ENCODE results near the gene MGAT5.

MGAT5 gene

DNA sequence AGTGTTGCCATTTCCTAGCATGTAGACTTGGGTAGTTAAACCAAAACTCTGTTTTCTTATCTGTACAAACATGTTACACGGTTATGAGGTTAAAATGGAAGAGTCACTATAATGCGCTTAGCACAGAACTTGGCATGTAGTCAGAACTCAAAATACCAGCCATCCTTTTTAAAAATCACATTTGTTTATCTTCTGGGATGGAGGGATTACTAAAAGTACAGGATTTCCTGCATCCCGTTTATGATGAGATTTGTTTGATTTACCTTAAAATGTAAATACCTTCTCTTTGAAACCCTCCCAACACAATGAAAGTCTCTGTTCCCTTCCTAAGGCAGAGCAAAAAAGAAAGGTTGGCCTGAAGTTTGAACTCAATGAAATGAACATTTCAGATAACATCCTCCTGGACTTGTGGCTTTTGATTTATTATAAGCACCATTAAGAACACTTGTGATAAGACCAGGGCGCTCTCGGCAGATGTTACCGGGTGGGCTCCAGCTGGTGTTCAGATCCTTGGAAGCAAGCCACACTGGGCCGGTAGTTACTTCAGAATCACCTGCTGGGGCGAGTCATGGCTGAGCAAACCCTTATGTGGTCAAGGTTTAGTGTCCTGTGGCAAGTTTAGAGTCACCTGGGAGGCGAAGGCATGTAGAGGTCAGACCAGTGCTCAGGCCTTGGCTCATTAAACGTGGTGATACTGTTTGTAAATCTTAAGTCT is 105.7 kb downstream of the MGAT5 start:
- DNase-seq = no peak
- intact Hi-C loops (cut with DNase I) = no loop called here

- intact Hi-C loops (cut with DNase I) = no loop called here
- peak; percentile 35 to 94 (median 64) for DNase-seq
Observed at GRCh38 chr2:134360745-134361487, 107.0 kb downstream of the MGAT5 start.

- intact Hi-C loops (cut with DNase I) = no loop called here
Observed at GRCh38 chr2:134361648-134362047, 107.8 kb downstream of the MGAT5 start.

DNA sequence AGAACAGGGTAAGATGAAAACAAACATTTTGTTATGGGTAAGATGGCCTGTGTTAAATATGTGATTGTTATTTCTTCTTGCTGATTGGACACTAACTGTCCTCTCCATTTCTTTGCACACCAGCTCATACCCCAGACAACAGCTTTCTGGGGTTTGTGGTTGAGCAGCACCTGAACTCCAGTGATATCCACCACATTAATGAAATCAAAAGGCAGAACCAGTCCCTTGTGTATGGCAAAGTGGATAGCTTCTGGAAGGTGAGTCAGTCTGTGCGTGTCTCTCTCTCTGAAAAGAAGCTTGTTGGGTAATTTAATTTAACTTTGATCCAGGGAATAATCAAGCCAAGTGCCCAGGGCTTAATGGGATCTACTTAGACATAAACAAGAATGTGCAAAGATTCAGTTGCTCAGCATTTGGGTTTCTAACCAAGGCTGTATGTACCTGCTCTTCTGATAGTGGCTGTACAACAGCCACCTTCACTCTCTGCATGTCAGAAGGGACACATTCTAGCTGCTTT is 108.3 kb downstream of the MGAT5 start:
- intact Hi-C loops (cut with DNase I) = no loop called here

More at GRCh38 chr2:134361648-134362047, 107.8 kb downstream of the MGAT5 start:
- DNase-seq = no peak

GRCh38 chr2:134362740-134363139 is 108.9 kb downstream of the MGAT5 start:
- no peak for DNase-seq
- intact Hi-C loops (cut with DNase I) = no loop called here

More for the DNA sequence above, 108.3 kb downstream of the MGAT5 start:
- no peak for DNase-seq

GRCh38 chr2:134365356-134365755 is 111.5 kb downstream of the MGAT5 start:
- intact Hi-C loops (cut with DNase I) = loop anchor here (2.0 kb wide), 1 partner anchor 19 kb away; no protein-coding TSS in a partner anchor
- DNase-seq = no peak

DNA sequence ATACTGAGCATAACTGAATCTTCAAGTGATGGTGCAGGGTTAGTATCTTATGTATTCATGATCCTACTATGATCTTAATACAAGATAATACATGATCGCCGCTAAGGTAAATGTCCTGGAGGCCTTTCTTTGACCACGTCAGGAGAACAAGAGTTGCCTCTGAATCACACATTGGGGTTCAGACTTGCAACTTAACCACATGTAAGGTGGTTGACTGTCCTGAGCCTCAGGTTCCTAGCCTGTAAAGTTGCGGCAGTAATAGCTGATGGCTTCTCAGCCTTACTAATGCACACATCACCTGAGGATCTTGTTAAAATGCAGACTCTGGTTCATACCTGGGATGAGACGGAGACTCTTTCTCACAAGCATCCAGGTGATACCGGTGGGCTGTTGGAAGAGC is 112.5 kb downstream of the MGAT5 start:
- no peak for DNase-seq
- intact Hi-C loops (cut with DNase I) = no loop called here

DNA sequence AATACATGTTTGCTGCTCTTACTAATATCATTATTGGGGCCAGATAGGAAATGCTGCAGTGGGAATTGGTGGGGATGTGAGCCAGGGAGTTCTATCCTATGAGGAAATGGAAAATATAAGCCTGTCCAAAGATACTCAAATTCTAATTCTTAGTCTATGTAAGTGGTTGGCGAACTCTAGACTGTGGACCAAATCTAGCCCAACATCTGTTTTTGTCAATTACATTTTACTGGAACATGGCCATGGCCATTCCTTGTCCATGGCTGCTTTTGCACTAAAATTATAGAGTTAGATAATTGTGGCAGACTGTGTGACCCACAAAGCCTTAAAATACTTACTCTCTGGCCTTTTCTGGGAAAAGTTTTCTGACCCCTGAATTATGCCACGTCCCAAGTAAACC is 113.3 kb downstream of the MGAT5 start:
- intact Hi-C loops (cut with DNase I) = no loop called here
- no peak for DNase-seq

- intact Hi-C loops (cut with DNase I) = no loop called here
- DNase-seq = peak in 1 of 10 donors; percentile 79
Observed at GRCh38 chr2:134368009-134368817, 114.3 kb downstream of the MGAT5 start.

DNA sequence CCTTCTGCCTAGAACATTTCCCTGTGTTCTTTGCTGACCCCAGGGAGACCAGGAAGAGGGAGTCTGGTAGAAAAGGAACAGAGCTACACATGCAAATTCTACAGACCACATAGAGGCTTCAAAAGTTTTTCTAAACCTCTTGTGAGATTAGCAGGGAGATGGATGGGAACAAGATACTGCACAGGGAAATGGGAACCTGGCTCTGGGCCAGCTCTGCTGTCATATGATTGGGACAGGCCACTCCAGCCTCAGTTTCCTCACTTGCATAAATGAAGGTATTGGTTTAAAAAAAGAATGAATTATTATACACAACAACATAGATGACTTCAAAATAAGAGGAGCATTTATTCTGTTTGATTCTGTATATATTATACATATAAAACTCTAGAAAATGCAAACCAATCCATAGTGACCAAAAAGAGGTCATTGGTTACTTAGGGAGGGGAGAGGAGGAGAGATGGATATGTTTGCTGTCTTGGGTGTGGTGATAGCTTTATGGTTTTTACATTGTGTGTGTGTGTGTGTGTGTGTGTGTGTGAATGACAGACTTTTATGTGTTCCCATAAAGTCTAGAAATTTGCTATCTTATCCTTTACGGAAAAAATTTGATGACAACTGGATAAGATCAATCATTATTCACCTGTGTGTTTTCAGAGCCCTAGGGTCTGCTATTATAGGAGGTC is 115.5 kb downstream of the MGAT5 start:
- intact Hi-C loops (cut with DNase I) = no loop called here
- no peak for DNase-seq

GRCh38 chr2:134370655-134371445 is 117.0 kb downstream of the MGAT5 start:
- DNase-seq = no peak
- intact Hi-C loops (cut with DNase I) = loop anchor here (5.0 kb wide), 1 partner anchor 81 kb away; no protein-coding TSS in a partner anchor

DNA sequence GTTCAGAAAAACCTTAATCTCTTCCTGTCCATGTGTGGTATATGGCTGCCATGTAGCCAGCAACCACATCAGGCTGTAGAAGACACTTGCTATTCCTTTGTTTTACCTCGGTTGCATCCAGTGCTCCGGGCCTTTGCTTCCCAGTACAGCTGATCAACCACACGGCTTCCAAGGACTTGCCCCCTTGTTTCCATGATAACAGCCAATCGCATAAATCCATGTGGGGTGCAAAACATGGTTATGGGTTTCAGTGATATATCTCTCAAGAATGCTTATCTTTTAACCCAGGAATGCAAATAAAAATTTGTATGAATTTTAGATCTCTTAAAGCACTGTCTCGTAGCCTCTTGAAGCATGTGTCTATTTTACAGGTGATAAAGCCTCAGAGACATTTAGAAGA is 118.3 kb downstream of the MGAT5 start:
- DNase-seq = no peak
- intact Hi-C loops (cut with DNase I) = loop anchor here (5.0 kb wide), 1 partner anchor 80 kb away; no protein-coding TSS in a partner anchor

DNA sequence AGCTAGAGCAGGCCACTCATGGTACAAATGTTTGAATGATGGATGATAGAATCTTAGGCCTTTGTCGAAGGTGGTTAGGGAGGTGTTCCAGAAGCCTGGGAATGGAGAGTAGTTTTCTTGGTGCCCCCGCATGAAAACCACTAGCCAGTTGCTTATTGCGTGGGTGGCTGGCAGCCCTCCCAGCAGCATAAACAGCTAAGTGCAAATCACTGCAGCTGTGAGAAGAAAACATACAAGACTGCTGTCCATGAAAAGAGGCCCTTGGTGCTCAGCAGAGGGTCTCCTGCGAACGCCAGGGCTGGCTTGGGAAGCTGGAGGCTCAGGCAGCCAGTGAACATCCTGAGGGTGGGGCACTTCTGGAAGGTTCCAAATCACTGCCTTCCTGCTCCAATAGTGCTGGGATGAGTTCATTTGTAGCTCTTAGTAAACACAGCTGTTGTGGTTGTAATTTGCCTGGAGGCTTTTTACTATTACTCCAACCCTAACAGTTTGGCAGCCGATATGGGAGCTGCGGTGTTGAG is 118.8 kb downstream of the MGAT5 start:
- intact Hi-C loops (cut with DNase I) = loop anchor here (5.0 kb wide), 1 partner anchor 80 kb away; no protein-coding TSS in a partner anchor
- DNase-seq = peak in 9 of 10 donors; percentile 30 to 91 (median 46)

GRCh38 chr2:134375935-134376334 is 122.1 kb downstream of the MGAT5 start:
- peak; percentile 32 to 94 (median 60) for DNase-seq
- intact Hi-C loops (cut with DNase I) = loop anchor here (5.0 kb wide), 1 partner anchor 36 kb away; no protein-coding TSS in a partner anchor

GRCh38 chr2:134377730-134378129 is 123.9 kb downstream of the MGAT5 start:
- no peak for DNase-seq
- intact Hi-C loops (cut with DNase I) = loop anchor here (5.0 kb wide), 1 partner anchor 35 kb away; no protein-coding TSS in a partner anchor

- intact Hi-C loops (cut with DNase I) = loop anchor here (5.0 kb wide), 1 partner anchor 33 kb away; no protein-coding TSS in a partner anchor
Observed at GRCh38 chr2:134379293-134379692, 125.4 kb downstream of the MGAT5 start.

DNA sequence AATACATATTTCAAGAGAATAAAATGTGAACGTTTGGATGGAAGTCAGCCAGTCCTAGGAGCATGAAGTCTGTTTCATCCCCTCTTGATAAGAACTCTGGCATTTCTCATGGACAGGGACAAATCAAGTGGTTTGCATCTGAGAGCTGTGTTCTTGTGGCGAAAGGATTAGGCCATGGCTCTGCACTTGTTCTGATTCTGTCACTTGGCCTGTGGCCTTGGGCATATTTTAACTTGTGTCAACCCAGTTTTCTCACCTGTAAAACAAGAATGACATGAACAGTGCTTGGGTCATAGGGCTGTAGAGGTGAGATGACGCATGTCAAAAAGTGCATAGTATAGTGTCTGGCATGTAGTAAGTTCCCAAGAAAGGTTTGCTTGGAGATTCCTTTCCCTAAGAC is 125.8 kb downstream of the MGAT5 start:
- DNase-seq = no peak
- intact Hi-C loops (cut with DNase I) = loop anchor here (5.0 kb wide), 1 partner anchor 33 kb away; no protein-coding TSS in a partner anchor

More at GRCh38 chr2:134379293-134379692, 125.4 kb downstream of the MGAT5 start:
- DNase-seq = no peak

DNA sequence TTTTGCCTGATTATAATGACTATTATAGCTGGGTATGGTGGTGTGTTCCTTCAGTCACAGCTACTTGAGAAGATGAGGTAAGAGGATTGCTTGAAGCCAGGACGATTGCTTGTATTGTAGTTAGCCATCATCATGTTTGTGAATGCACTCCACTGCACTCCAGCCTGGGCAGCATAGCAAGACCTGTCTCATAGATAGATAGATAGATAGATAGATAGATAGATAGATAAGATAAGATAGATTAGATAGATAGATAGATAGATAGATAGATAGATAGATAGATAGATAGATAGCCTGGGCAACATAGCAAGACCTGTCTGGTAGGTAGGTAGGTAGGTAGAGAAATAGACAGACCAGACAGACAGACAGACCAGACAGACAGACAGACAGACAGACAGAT is 127.3 kb downstream of the MGAT5 start:
- intact Hi-C loops (cut with DNase I) = no loop called here
- no peak for DNase-seq

DNA sequence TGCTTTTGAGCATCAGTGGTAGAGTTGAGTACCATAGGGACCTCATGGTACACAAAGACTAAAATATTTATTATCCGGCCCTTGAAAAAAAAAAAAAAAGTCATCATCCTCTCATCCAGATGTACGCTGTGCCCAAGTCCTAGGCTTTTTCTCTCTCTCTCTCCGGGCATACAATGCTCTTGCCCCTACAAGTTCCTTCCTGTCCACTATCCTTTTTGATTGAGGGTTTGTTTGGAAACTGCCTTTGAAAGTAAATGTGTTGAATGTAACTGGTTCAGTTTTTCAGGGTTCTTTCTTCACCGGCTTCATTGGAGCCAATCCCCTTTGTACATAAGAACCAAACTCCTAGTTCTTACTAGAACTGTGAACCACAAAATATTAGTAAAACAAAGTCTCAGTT is 130.3 kb downstream of the MGAT5 start:
- no peak for DNase-seq
- intact Hi-C loops (cut with DNase I) = no loop called here
